SW480 (cell line): ENCODE data around the gene MYZAP.
"Not testable (repeated sequence)": the region's sequence is repeated elsewhere in the genome, so short reads cannot be mapped to it uniquely, and the experiment has no call there.

ENCODE experiments used
- DNase-seq: peaks from one replicate; pipeline ENCODE4 v3.0.0-alpha.2; 2016; ENCODE audit warnings: low spot score

Gene MYZAP

GRCh38 chr15:57592836-57593420 lies 1.2 kb downstream of the MYZAP start:
- DNase-seq = no peak

GRCh38 chr15:57594479-57594878 lies 2.8 kb downstream of the MYZAP start:
- DNase-seq = no peak

- no peak for DNase-seq
Observed at GRCh38 chr15:57595011-57595866, 3.5 kb downstream of the MYZAP start.

- no peak for DNase-seq
Observed at GRCh38 chr15:57596301-57596855, 4.7 kb downstream of the MYZAP start.

GRCh38 chr15:57596978-57597377 lies 5.3 kb downstream of the MYZAP start:
- no peak for DNase-seq

DNA sequence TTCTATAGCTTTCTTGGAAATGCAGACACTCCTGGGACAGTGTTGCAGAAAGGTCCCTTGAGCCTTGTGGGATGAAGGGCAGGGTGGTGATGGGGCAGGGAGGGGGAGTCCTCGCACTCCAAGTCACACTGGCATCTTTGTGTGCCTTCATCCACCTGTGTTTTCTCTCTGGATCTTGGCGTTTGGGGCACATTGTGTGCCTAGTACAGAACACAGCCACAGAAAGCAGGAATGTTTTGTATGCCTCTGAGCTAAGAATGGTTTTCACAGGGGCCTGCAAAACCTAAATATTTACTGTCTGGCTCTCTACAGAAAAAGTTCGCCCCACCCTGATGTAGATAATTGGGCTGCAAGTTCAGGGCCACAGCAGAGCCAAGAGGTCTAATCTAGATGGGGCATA lies 5.7 kb downstream of the MYZAP start:
- DNase-seq = no peak

DNA sequence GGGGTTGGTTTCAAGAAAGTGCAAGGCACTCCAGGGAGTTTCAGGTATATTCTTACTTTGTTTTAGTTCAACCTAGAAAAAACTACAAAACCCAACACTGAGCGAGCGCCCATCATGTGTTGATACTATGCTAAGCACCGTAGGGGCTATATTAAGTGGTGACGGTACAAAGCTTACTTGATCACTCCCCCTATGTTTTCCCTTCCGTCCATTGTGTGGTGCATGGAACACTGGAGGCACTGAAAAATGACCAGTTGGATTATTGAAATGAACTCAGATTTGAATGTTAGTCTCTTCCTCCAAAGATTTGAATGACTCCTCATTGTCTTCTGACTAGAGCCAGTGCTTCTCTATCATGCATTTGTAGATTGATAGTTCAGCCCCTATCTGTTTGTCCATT lies 6.6 kb downstream of the MYZAP start:
- DNase-seq = no peak

- no peak for DNase-seq
Observed at GRCh38 chr15:57599296-57599810, 7.6 kb downstream of the MYZAP start.

GRCh38 chr15:57600197-57600596 lies 8.5 kb downstream of the MYZAP start:
- DNase-seq = no peak

GRCh38 chr15:57604507-57604906 lies 12.8 kb downstream of the MYZAP start:
- peak; percentile 51 for DNase-seq

DNA sequence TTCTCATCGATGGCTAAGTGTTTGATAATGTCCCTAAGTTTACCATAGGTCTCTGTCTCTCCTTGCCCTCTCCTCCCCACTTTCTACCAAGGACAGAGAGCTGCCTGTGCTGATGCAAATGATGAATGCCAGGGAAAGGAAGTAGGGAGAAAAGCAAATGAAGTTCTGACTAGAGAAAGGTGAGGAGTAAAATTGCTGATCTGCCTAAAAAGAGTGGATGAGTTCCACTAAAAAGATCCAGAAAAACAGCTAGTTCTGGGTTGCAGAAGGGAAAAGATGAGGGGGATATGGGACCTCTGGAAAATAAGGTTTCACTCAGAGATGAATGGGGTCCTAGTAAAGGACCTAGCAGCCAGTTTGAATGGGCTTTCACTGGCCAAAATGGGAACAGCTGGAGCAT lies 13.8 kb downstream of the MYZAP start:
- DNase-seq = no peak

- DNase-seq = no peak
Observed at GRCh38 chr15:57606048-57606447, 14.3 kb downstream of the MYZAP start.

DNA sequence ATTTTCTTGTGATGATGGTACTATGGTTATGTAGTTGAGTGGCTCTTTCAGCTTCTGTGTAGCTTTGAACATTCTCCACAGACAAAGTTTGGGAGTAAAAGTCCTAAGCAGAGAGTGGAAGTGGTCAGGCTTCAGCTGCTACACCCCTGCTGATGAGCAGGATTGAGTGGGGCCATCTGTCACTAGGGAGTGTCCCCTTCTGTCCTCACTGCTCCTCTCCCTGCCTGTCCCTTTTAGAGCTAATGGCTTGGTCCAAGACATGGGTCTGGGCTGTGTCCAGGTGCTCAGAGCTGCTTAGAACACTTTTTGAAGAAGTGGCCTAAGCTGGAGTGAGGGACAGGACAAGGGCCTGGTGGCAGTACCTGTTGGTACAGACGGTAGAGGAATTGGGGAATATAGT lies 15.1 kb downstream of the MYZAP start:
- no peak for DNase-seq

- peak; percentile 95 for DNase-seq
Observed at GRCh38 chr15:57607570-57608000, 15.9 kb downstream of the MYZAP start.

GRCh38 chr15:57609805-57610529 lies 18.3 kb downstream of the MYZAP start:
- DNase-seq = no peak

GRCh38 chr15:57611123-57611522 lies 19.4 kb downstream of the MYZAP start:
- DNase-seq = no peak

DNA sequence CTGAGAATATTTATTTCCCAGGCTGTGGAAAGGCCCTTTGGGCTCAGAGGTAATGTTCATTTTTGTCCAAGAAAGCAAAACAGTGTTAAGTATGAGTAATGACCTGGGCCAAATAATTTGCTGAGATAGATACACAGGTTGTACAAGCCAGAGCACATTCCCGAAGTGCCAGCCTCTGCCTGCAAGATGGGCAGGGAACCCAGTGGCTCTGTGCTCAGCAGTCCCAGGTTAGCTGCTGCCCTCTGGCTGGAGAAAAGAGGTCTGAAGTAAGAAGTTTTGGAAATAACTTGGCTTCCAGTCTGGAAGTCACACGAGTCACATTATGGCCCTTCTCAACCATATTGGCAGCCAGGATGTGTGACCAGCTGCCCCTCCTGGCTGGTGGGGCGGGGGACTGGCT lies 20.2 kb downstream of the MYZAP start:
- DNase-seq = peak; percentile 60

- DNase-seq = no peak
Observed at GRCh38 chr15:57614241-57614640, 22.5 kb downstream of the MYZAP start.

DNA sequence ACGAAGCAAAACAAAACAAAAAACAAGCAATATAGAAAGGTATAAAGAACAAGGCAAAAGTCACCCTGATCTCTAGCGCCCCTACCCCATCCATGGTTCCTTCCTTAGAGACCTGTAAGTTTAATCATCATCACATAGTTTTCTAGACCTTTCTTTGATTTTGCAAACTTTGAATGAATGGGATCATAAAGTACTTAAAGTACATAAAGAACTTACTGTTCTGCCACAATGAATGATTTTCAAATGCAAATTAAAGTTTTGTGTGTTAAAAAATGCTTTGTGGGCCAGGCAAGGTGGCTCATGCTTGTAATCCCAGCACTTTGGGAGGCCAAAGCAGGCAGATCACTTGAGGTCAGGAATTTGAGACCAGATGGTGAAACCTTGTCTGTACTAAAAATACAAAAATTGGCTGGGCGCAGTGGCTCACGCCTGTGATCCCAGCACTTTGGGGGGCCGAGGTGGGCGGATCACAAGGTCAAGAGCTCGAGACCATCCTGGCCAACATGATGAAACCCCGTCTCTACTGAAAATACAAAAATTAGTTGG lies 24.3 kb downstream of the MYZAP start:
- not testable (repeated sequence) for DNase-seq

DNA sequence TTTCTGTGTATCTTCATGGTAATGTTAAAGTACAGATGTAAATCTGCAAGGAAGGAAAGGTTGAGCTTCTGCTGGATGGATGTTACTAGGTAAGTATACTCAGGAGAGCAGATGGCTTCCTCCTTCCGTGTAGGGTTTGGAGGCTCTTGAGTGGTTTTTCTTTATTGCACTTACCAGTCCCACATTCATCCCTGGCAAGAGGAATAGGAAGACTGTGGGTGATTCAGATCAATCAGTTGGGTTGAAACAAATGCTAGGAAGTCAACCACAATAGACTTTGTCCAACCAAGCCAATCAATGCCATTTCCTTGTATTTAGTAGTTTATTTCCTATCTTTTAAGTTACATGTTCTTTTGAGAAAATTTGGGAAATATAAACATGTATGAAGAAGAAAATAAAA lies 26.6 kb downstream of the MYZAP start:
- no peak for DNase-seq

- DNase-seq = no peak
Observed at GRCh38 chr15:57619746-57620145, 28.0 kb downstream of the MYZAP start.

DNA sequence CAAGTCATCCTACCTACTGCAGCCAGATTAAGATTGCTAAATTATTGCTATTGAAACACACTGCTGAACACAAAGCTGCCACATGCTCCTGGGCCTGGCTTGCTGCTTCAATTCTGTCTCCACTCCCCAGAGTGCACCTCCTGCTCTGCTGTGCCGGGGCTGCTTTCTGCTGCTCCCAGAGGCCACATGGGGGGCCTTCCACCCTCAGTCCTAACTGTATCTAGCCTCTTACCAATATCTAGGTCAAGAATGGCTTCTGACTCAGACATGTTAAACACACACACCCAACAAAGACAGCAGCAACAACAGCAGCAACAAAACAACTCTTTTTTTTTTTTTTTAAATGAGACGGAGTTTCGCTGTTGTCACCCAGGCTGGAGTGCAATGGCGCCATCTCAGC lies 33.0 kb downstream of the MYZAP start:
- no peak for DNase-seq
